OCI-LY7 (cell line): ENCODE measurements around the gene EPHB1. TPM values are rescaled to one million over a fixed set of nuclear protein-coding genes. Genes with fewer than 3 reads are reported as not detected.

Experiments
- BruUV-seq: library from RNA; stranded (reverse); fragments of 400-500 nt; replicated peaks from 2 replicates; lab custom pipeline; 2021; lab: Mats Ljungman, UMichigan
- CTCF ChIA-PET: fragments of 300-600 bp; sonication (Branson Sonifier 250); formaldehyde crosslinking; loops from one replicate; lab custom pipeline; 2022; ENCODE audit warnings: antibody characterized with exemption; ENCODE audit not compliant: unreplicated experiment; lab: Charles Lee
- POLR2A ChIA-PET: fragments of 300-600 bp; sonication (Branson Sonifier 250); formaldehyde crosslinking; loops from one replicate; lab custom pipeline; 2022; ENCODE audit warnings: antibody characterized with exemption; lab: Charles Lee
- DNase-seq: peaks from one replicate; pipeline ENCODE4 v3.0.0-alpha.2; 2015; ENCODE audit warnings: low spot score
- H2AFZ ChIP-seq: fragments of 200-600 bp; sonication (generic), shearing (Covaris generic); 2 replicates; pipeline ENCODE4 v1.6.1; 2014; ENCODE audit warnings: mild to moderate bottlenecking, antibody characterized with exemption, low read length, moderate library complexity
- H3K27ac ChIP-seq: fragments of 200-600 bp; sonication (generic); 2 replicates; pipeline ENCODE4 v1.5.1; 2014; ENCODE audit warnings: mixed run types, low read depth, mild to moderate bottlenecking, moderate library complexity, low read length, inconsistent platforms; ENCODE audit not compliant: poor library complexity, severe bottlenecking
- H3K36me3 ChIP-seq: fragments of 200-600 bp; sonication (generic); 2 replicates; pipeline ENCODE4 v1.6.1; 2014; ENCODE audit warnings: mild to moderate bottlenecking, antibody characterized with exemption, low read length, moderate library complexity, mixed read lengths; ENCODE audit not compliant: insufficient read depth
- H3K4me1 ChIP-seq: fragments of 200-600 bp; sonication (generic); 2 replicates; pipeline ENCODE4 v1.5.1; 2014; ENCODE audit warnings: mild to moderate bottlenecking, low read length; ENCODE audit not compliant: insufficient read depth, poor library complexity, severe bottlenecking
- H3K4me2 ChIP-seq: fragments of 200-600 bp; sonication (generic); 2 replicates; pipeline ENCODE4 v1.6.1; 2014; ENCODE audit warnings: mild to moderate bottlenecking, low read length
- H3K4me3 ChIP-seq: fragments of 200-600 bp; sonication (generic); 2 replicates; pipeline ENCODE4 v1.5.1; 2014; ENCODE audit warnings: mild to moderate bottlenecking, low read depth, low read length; ENCODE audit not compliant: poor library complexity, severe bottlenecking
- H3K79me2 ChIP-seq: fragments of 200-600 bp; sonication (generic); 2 replicates; pipeline ENCODE4 v1.6.1; 2016; ENCODE audit warnings: low read depth, mild to moderate bottlenecking, low read length, moderate library complexity, mixed read lengths; ENCODE audit not compliant: insufficient read depth
- H3K9me2 ChIP-seq: fragments of 200-600 bp; sonication (generic); 2 replicates; pipeline ENCODE4 v1.6.1; 2016; ENCODE audit warnings: mild to moderate bottlenecking, low read length, mixed read lengths; ENCODE audit not compliant: insufficient read depth
- H3K9me3 ChIP-seq: fragments of 200-600 bp; sonication (generic); 2 replicates; pipeline ENCODE4 v1.6.1; 2014; ENCODE audit warnings: mild to moderate bottlenecking, mixed run types, low read length, mixed read lengths
- H4K20me1 ChIP-seq: fragments of 200-600 bp; sonication (generic); 2 replicates; pipeline ENCODE4 v1.6.1; 2014; ENCODE audit warnings: mild to moderate bottlenecking, antibody characterized with exemption, low read length, moderate library complexity, mixed read lengths; ENCODE audit not compliant: insufficient read depth
- CTCF ChIP-seq: fragments of 200-600 bp; sonication (generic); conservative IDR thresholded peaks from 2 replicates; pipeline ENCODE4 v1.5.1; 2014; ENCODE audit warnings: mild to moderate bottlenecking, antibody characterized with exemption, low read length, moderate library complexity, mixed read lengths
- EZH2phosphoT487 ChIP-seq: fragments of 200-600 bp; sonication (generic); IDR thresholded peaks from 2 replicates; pipeline ENCODE4 v1.6.1; 2018; ENCODE audit warnings: low read depth, borderline replicate concordance, mild to moderate bottlenecking, mixed run types, antibody characterized with exemption, low read length, moderate library complexity, mixed read lengths
- intact Hi-C: fragments of 100-400 bp; cut with micrococcal nuclease; formaldehyde crosslinking; loops from one replicate; pipeline ENCODE4 v1.10.0; 2022; ENCODE audit not compliant: unreplicated experiment
- total RNA-seq, 2 experiments: library from RNA; depleted of rRNA in 1 of 2; stranded (reverse); fragments of >200 nt in 1 of 2; shearing (Covaris generic) in 1 of 2; gene quantifications; 2 replicates each; pipeline ENCODE4 v1.2.3, GENCODE V29; 2014 to 2022

EPHB1 gene
- total RNA-seq, 2 experiments from 2014 or later: 0.54 to 1.3 TPM

GRCh38 chr3:134836921-134837320 lies 41.9 kb downstream of the EPHB1 start:
- Histone ChIP-seq H3K4me2 (no peak overlapping the region), H3K9me2 (no peaks in the 10 kb centered on the region), H2AFZ (no peak overlapping the region), H3K27ac (no peak overlapping the region), H3K9me3 (no peaks in the 10 kb centered on the region), H4K20me1 (no peaks in the 10 kb centered on the region), H3K36me3 (no peaks in the 10 kb centered on the region), H3K4me3 (no peak overlapping the region), H3K79me2 (no peaks in the 10 kb centered on the region), H3K4me1 (no peaks in the 10 kb centered on the region)
- BruUV-seq: no TSS peak
- intact Hi-C loops: no loop called here
- POLR2A ChIA-PET: no interaction called here
- no peak for DNase-seq
- CTCF ChIA-PET: no interaction called here
- TF ChIP-seq CTCF (no peak), EZH2phosphoT487 (no peak)

- Histone ChIP-seq H3K4me3 (no peak overlapping the region), H3K9me3 (no peaks in the 10 kb centered on the region; the same call in 1 of the 2 replicates), H3K36me3 (no peaks in the 10 kb centered on the region), H3K9me2 (no peaks in the 10 kb centered on the region), H4K20me1 (no peaks in the 10 kb centered on the region), H2AFZ (no peak overlapping the region), H3K4me2 (no peak overlapping the region), H3K79me2 (no peaks in the 10 kb centered on the region), H3K4me1 (no peaks in the 10 kb centered on the region), H3K27ac (no peak overlapping the region)
- peak; percentile 78 for TF ChIP-seq CTCF
- TF ChIP-seq EZH2phosphoT487: no peak
- CTCF ChIA-PET: no interaction called here
- DNase-seq: no peak
- POLR2A ChIA-PET: no interaction called here
- no TSS peak for BruUV-seq
- intact Hi-C loops: no loop called here
Measured at GRCh38 chr3:134838599-134838998, 43.5 kb downstream of the EPHB1 start.

- H3K79me2 ChIP-seq: no peaks in the 10 kb centered on the region
- H3K4me3 ChIP-seq: no peak overlapping the region
- CTCF ChIA-PET: no interaction called here
- POLR2A ChIA-PET: no interaction called here
- H3K9me2 ChIP-seq: no peaks in the 10 kb centered on the region
- no peak overlapping the region for H3K4me2 ChIP-seq
- intact Hi-C loops: no loop called here
- no peaks in the 10 kb centered on the region for H4K20me1 ChIP-seq
- no peak overlapping the region for H2AFZ ChIP-seq
- H3K36me3 ChIP-seq: no peaks in the 10 kb centered on the region
- H3K4me1 ChIP-seq: no peaks in the 10 kb centered on the region
- no peaks in the 10 kb centered on the region; the same call in 1 of the 2 replicates for H3K9me3 ChIP-seq
- no TSS peak for BruUV-seq
- DNase-seq: no peak
- H3K27ac ChIP-seq: no peak overlapping the region
- TF ChIP-seq EZH2phosphoT487: no peak
- TF ChIP-seq CTCF: no peak
Measured at GRCh38 chr3:134839422-134839821, 44.4 kb downstream of the EPHB1 start.
